ENCODE data around the gene TANGO6.

TANGO6 gene

GRCh38 chr16:69107316-69107962, 264.1 kb downstream of the TANGO6 start:
- Histone ChIP-seq H3K9ac (no peak overlapping the region), H3K36me3 (ENCODE audit: control insufficient read depth, insufficient read depth, low read length) (no peaks in the 10 kb centered on the region), H3K27me3 (ENCODE audit: control insufficient read depth, insufficient read depth, low read length) (no peaks in the 10 kb centered on the region), H3K27ac (no peak overlapping the region), H3K4me1 (peaks cover 5% of the 10 kb centered on the region), H3K79me2 (no peaks in the 10 kb centered on the region), H3K9me3 (ENCODE audit: control insufficient read depth, low read length) (no peaks in the 10 kb centered on the region), H3K4me2 (ENCODE audit: low read length) (peak overlapping the region; percentile 78), H3K4me3 (ENCODE audit: low read depth, low read length) (peak overlapping the region; percentile 46), H2AFZ (no peak overlapping the region)
- TF ChIP-seq CTCF (IDR thresholded peaks at IDR 0.05) = no peak

GRCh38 chr16:69108064-69108904, 265.0 kb downstream of the TANGO6 start:
- no peaks in the 10 kb centered on the region for H3K36me3 ChIP-seq (ENCODE audit: control insufficient read depth, insufficient read depth, low read length)
- no peak overlapping the region for H3K4me2 ChIP-seq (ENCODE audit: low read length)
- peaks cover 5% of the 10 kb centered on the region for H3K4me1 ChIP-seq
- no peak overlapping the region for H3K4me3 ChIP-seq (ENCODE audit: low read depth, low read length)
- H2AFZ ChIP-seq = no peak overlapping the region
- no peak for TF ChIP-seq CTCF (IDR thresholded peaks at IDR 0.05)
- H3K9ac ChIP-seq = no peak overlapping the region
- H3K79me2 ChIP-seq = peaks cover 2% of the 10 kb centered on the region
- H3K27me3 ChIP-seq (ENCODE audit: control insufficient read depth, insufficient read depth, low read length) = no peaks in the 10 kb centered on the region
- no peaks in the 10 kb centered on the region for H3K9me3 ChIP-seq (ENCODE audit: control insufficient read depth, low read length)
- H3K27ac ChIP-seq = no peak overlapping the region

GRCh38 chr16:69108905-69109252, 265.5 kb downstream of the TANGO6 start:
- H3K4me3 ChIP-seq (ENCODE audit: low read depth, low read length) = no peak overlapping the region
- H3K27me3 ChIP-seq (ENCODE audit: control insufficient read depth, insufficient read depth, low read length) = no peaks in the 10 kb centered on the region
- peaks cover 5% of the 10 kb centered on the region for H3K4me1 ChIP-seq

GRCh38 chr16:69109486-69110270, 266.3 kb downstream of the TANGO6 start:
- Histone ChIP-seq H3K9me3 (ENCODE audit: control insufficient read depth, low read length) (no peaks in the 10 kb centered on the region), H3K27me3 (ENCODE audit: control insufficient read depth, insufficient read depth, low read length) (no peaks in the 10 kb centered on the region), H3K9ac (no peak overlapping the region), H3K4me3 (ENCODE audit: low read depth, low read length) (no peak overlapping the region), H3K79me2 (peaks cover 4% of the 10 kb centered on the region), H2AFZ (no peak overlapping the region), H3K36me3 (ENCODE audit: control insufficient read depth, insufficient read depth, low read length) (no peaks in the 10 kb centered on the region), H3K4me2 (ENCODE audit: low read length) (no peak overlapping the region), H3K27ac (no peak overlapping the region), H3K4me1 (peaks cover 5% of the 10 kb centered on the region)
- TF ChIP-seq CTCF (IDR thresholded peaks at IDR 0.05) = no peak

More at GRCh38 chr16:69108905-69109252, 265.5 kb downstream of the TANGO6 start:
- Histone ChIP-seq H2AFZ (no peak overlapping the region), H3K9ac (no peak overlapping the region), H3K27ac (no peak overlapping the region), H3K79me2 (peaks cover 2% of the 10 kb centered on the region), H3K36me3 (ENCODE audit: control insufficient read depth, insufficient read depth, low read length) (no peaks in the 10 kb centered on the region), H3K4me2 (ENCODE audit: low read length) (no peak overlapping the region), H3K9me3 (ENCODE audit: control insufficient read depth, low read length) (no peaks in the 10 kb centered on the region)
- TF ChIP-seq CTCF (IDR thresholded peaks at IDR 0.05) = no peak
